OCI-M2 (cell line): ENCODE measurements around the gene ESRRA.

Experiments
- DNase-seq: peaks from one replicate; lab custom pipeline; 2025; ENCODE audit not compliant: unreplicated experiment; lab: John Stamatoyannopoulos, UW

The ESRRA gene

GRCh38 chr11:64348383-64349024 lies 43.2 kb downstream of the ESRRA start:
- no peak for DNase-seq

- no peak for DNase-seq
Measured at GRCh38 chr11:64349025-64349387, 43.7 kb downstream of the ESRRA start.

- DNase-seq = no peak
Measured at GRCh38 chr11:64349404-64349803, 44.1 kb downstream of the ESRRA start.

GRCh38 chr11:64351136-64351631 lies 45.9 kb downstream of the ESRRA start:
- no peak for DNase-seq

GRCh38 chr11:64352099-64352994 lies 47.0 kb downstream of the ESRRA start:
- no peak for DNase-seq

GRCh38 chr11:64352995-64353714 lies 47.8 kb downstream of the ESRRA start:
- DNase-seq = no peak

GRCh38 chr11:64353715-64354506 lies 48.6 kb downstream of the ESRRA start:
- no peak for DNase-seq

GRCh38 chr11:64355078-64355940 lies 50.0 kb downstream of the ESRRA start:
- DNase-seq = no peak

- DNase-seq = no peak
Measured at GRCh38 chr11:64356498-64357411, 51.4 kb downstream of the ESRRA start.

- no peak for DNase-seq
Measured at GRCh38 chr11:64357446-64357845, 52.1 kb downstream of the ESRRA start.

- no peak for DNase-seq
Measured at GRCh38 chr11:64357904-64358535, 52.7 kb downstream of the ESRRA start.

GRCh38 chr11:64358536-64358906 lies 53.2 kb downstream of the ESRRA start:
- no peak for DNase-seq

- no peak for DNase-seq
Measured at GRCh38 chr11:64358907-64359711, 53.8 kb downstream of the ESRRA start, which contains the start of gene RPS6KA4. RPS6KA4 (plus strand) TSS chr11:64359162; CDS start chr11:64359236, 74 bp downstream.

- DNase-seq = no peak
Measured at GRCh38 chr11:64359712-64360445, 54.6 kb downstream of the ESRRA start.

GRCh38 chr11:64360448-64360921 lies 55.2 kb downstream of the ESRRA start:
- DNase-seq = no peak

GRCh38 chr11:64361659-64362058 lies 56.3 kb downstream of the ESRRA start:
- DNase-seq = no peak

GRCh38 chr11:64362339-64362738 lies 57.0 kb downstream of the ESRRA start:
- no peak for DNase-seq
